ENCODE measurements around the gene MARCHF10. TPM values are rescaled to one million over a fixed set of nuclear protein-coding genes. Genes with fewer than 3 reads are reported as not detected.

MARCHF10 gene
- polyA plus RNA-seq, 1 donor from 2014 or later = 0.27 TPM

GRCh38 chr17:62794666-62794971 lies 13.5 kb downstream of the MARCHF10 start:
- Histone ChIP-seq H3F3A (ENCODE audit: insufficient read depth, low read length, poor library complexity, severe bottlenecking) (no peaks in the 10 kb centered on the region), H3K4me3 (ENCODE audit: low read length) (no peak overlapping the region), H3K79me2 (replicated peaks; ENCODE audit: insufficient read depth, low read length) (no peaks in the 10 kb centered on the region), H4K20me1 (ENCODE audit: insufficient read depth) (no peaks in the 10 kb centered on the region), H2AFZ (ENCODE audit: low read depth, low read length) (no peak overlapping the region), H3K4me2 (ENCODE audit: low read length) (no peak overlapping the region), H3K9me3 (ENCODE audit: low read length) (no peaks in the 10 kb centered on the region), H3K9me2 (ENCODE audit: insufficient read depth, low read length) (no peaks in the 10 kb centered on the region), H3K27me3 (ENCODE audit: insufficient read depth, low read depth, low read length) (no peaks in the 10 kb centered on the region), H3K9ac (ENCODE audit: low read length) (no peak overlapping the region), H3K36me3 (ENCODE audit: insufficient read depth, low read length) (no peaks in the 10 kb centered on the region), H3K27ac (ENCODE audit: low read length) (no peak overlapping the region)
- no peak for TF ChIP-seq POLR2AphosphoS5 (IDR thresholded peaks at IDR 0.05)

- no peaks in the 10 kb centered on the region for H3K36me3 ChIP-seq (ENCODE audit: insufficient read depth, low read length)
- TF ChIP-seq CTCF (IDR thresholded peaks at IDR 0.05; ENCODE audit: poor library complexity, severe bottlenecking) (no peak), TAF1 (IDR thresholded peaks at IDR 0.05; ENCODE audit: low read depth) (no peak), EP300 (conservative IDR thresholded peaks at IDR 0.05; ENCODE audit: poor library complexity, severe bottlenecking) (no peak), EZH2 (IDR thresholded peaks at IDR 0.05; ENCODE audit: borderline replicate concordance, insufficient read depth, low read length, poor library complexity, severe bottlenecking) (no peak), SMC3 (conservative IDR thresholded peaks at IDR 0.05; ENCODE audit: poor library complexity) (no peak), RAD21 (conservative IDR thresholded peaks at IDR 0.05) (no peak), MXI1 (conservative IDR thresholded peaks at IDR 0.05; ENCODE audit: poor library complexity, severe bottlenecking) (no peak), POLR2AphosphoS5 (IDR thresholded peaks at IDR 0.05) (no peak), REST (IDR thresholded peaks at IDR 0.05; ENCODE audit: borderline replicate concordance) (no peak)
- H4K20me1 ChIP-seq (ENCODE audit: insufficient read depth) = no peaks in the 10 kb centered on the region
- H3K4me3 ChIP-seq (ENCODE audit: low read length) = no peak overlapping the region
- H3K27ac ChIP-seq (ENCODE audit: low read length) = no peak overlapping the region
- H3K9me3 ChIP-seq (ENCODE audit: low read length) = no peaks in the 10 kb centered on the region
- H3K9ac ChIP-seq (ENCODE audit: low read length) = no peak overlapping the region
- H3K27me3 ChIP-seq (ENCODE audit: insufficient read depth, low read depth, low read length) = no peaks in the 10 kb centered on the region
- no peak overlapping the region for H3K4me2 ChIP-seq (ENCODE audit: low read length)
- no peaks in the 10 kb centered on the region for H3K79me2 ChIP-seq (replicated peaks; ENCODE audit: insufficient read depth, low read length)
- H2AFZ ChIP-seq (ENCODE audit: low read depth, low read length) = no peak overlapping the region
- H3K9me2 ChIP-seq (ENCODE audit: insufficient read depth, low read length) = no peaks in the 10 kb centered on the region
- no peaks in the 10 kb centered on the region for H3F3A ChIP-seq (ENCODE audit: insufficient read depth, low read length, poor library complexity, severe bottlenecking)
Observed at GRCh38 chr17:62793919-62794665, 14.0 kb downstream of the MARCHF10 start.

Data from neural cell (in vitro differentiated cells).